Panc1 (cell line): ENCODE results near the gene PYGM. TPM values are rescaled to one million over a fixed set of nuclear protein-coding genes. Genes with fewer than 3 reads are reported as not detected.

Experiments
- ATAC-seq: fragments of 200-7000 bp; cut with Tn5 transposase; 2 replicates; pipeline ENCODE4 v1.9.1; 2020; ENCODE audit warnings: mild to moderate bottlenecking, moderate library complexity
- BruUV-seq: library from RNA; stranded (reverse); fragments of 400-500 nt; replicated peaks from 2 replicates; lab custom pipeline; 2021; lab: Mats Ljungman, UMichigan
- CTCF ChIA-PET: fragments of 300-600 bp; sonication (Branson Sonifier 250); formaldehyde crosslinking; loops from one replicate; lab custom pipeline; 2022; ENCODE audit warnings: antibody characterized with exemption; lab: Charles Lee
- POLR2A ChIA-PET: fragments of 300-600 bp; sonication (Branson Sonifier 250); formaldehyde crosslinking; loops from one replicate; lab custom pipeline; 2022; ENCODE audit warnings: antibody characterized with exemption; lab: Charles Lee
- DNase-seq: peaks from one replicate; pipeline ENCODE4 v3.0.0-alpha.2; 2010; ENCODE audit warnings: low read depth, low spot score
- H3K27ac ChIP-seq: 2 replicates; pipeline ENCODE4 v1.5.1; 2011; ENCODE audit warnings: mild to moderate bottlenecking, low read length, inconsistent platforms
- H3K27me3 ChIP-seq: fragments of 200-500 bp; sonication (Bioruptor generic); 2 replicates; pipeline ENCODE4 v1.6.0; 2014; ENCODE audit warnings: low read length, inconsistent platforms; ENCODE audit not compliant: control insufficient read depth, insufficient read depth
- H3K36me3 ChIP-seq: fragments of 200-500 bp; sonication (Bioruptor generic); 2 replicates; pipeline ENCODE4 v1.5.1; 2014; ENCODE audit warnings: inconsistent platforms, mild to moderate bottlenecking, low read length, moderate library complexity; ENCODE audit not compliant: control insufficient read depth, insufficient read depth
- H3K4me1 ChIP-seq: 2 replicates; pipeline ENCODE4 v1.5.1; 2011; ENCODE audit warnings: inconsistent platforms, mild to moderate bottlenecking, low read length, moderate library complexity; ENCODE audit not compliant: control insufficient read depth, insufficient read depth
- H3K4me3 ChIP-seq, 2 experiments: 2 replicates each; pipeline ENCODE4 v1.5.1; 2011 to 2012; ENCODE audit warnings: low read depth in 2 of 2, low read length in 2 of 2, mild to moderate bottlenecking in 2 of 2, inconsistent platforms in 1 of 2, moderate library complexity in 1 of 2
- H3K9me3 ChIP-seq: fragments of 200-500 bp; sonication (Bioruptor generic); 2 replicates; pipeline ENCODE4 v1.5.1; 2014; ENCODE audit warnings: low read depth, mild to moderate bottlenecking, inconsistent platforms, low read length, moderate library complexity; ENCODE audit not compliant: control insufficient read depth, insufficient read depth
- CTCF ChIP-seq: fragments of 450-650 bp; IDR thresholded peaks from 2 replicates; pipeline ENCODE4 v1.5.1; 2017; ENCODE audit warnings: mild to moderate bottlenecking
- POLR2AphosphoS5 ChIP-seq: IDR thresholded peaks from 2 replicates; pipeline ENCODE4 v1.6.1; 2012; ENCODE audit warnings: mild to moderate bottlenecking, low read depth, low read length, moderate library complexity
- SIN3A ChIP-seq: IDR thresholded peaks from 2 replicates; pipeline ENCODE4 v1.6.1; 2012; ENCODE audit warnings: low read depth, mild to moderate bottlenecking, low read length, moderate library complexity, borderline replicate concordance; ENCODE audit not compliant: insufficient read depth
- TCF7L2 ChIP-seq: IDR thresholded peaks from 2 replicates; pipeline ENCODE4 v1.6.1; 2011; ENCODE audit warnings: mild to moderate bottlenecking, low read depth, low read length, inconsistent platforms
- in situ Hi-C: cut with HindIII; loops from 2 replicates; pipeline ENCODE4 v1.10.0; 2016; ENCODE audit warnings: low sequenced_read_pairs, low pct_unique_long_range_greater_than_20kb
- intact Hi-C: fragments of 100-400 bp; cut with micrococcal nuclease; formaldehyde crosslinking; loops from one replicate; pipeline ENCODE4 v1.10.0; 2022; ENCODE audit not compliant: unreplicated experiment
- total RNA-seq: library from RNA; stranded (reverse); gene quantifications from one replicate; pipeline ENCODE4 v1.2.1, GENCODE V29; 2021; ENCODE audit not compliant: unreplicated experiment
- TF ChIP-seq, protein P1 (sequence below), 2 experiments: IDR thresholded peaks; 2 replicates each; pipeline ENCODE4 v1.6.1; 2011 to 2012; ENCODE audit warnings: low read depth in 2 of 2, control low read depth in 1 of 2, low read length in 1 of 2, mild to moderate bottlenecking in 1 of 2, moderate library complexity in 1 of 2; ENCODE audit not compliant: insufficient read depth in 1 of 2

PYGM gene
- total RNA-seq, 1 experiment from 2014 or later = 0.39 TPM

DNA sequence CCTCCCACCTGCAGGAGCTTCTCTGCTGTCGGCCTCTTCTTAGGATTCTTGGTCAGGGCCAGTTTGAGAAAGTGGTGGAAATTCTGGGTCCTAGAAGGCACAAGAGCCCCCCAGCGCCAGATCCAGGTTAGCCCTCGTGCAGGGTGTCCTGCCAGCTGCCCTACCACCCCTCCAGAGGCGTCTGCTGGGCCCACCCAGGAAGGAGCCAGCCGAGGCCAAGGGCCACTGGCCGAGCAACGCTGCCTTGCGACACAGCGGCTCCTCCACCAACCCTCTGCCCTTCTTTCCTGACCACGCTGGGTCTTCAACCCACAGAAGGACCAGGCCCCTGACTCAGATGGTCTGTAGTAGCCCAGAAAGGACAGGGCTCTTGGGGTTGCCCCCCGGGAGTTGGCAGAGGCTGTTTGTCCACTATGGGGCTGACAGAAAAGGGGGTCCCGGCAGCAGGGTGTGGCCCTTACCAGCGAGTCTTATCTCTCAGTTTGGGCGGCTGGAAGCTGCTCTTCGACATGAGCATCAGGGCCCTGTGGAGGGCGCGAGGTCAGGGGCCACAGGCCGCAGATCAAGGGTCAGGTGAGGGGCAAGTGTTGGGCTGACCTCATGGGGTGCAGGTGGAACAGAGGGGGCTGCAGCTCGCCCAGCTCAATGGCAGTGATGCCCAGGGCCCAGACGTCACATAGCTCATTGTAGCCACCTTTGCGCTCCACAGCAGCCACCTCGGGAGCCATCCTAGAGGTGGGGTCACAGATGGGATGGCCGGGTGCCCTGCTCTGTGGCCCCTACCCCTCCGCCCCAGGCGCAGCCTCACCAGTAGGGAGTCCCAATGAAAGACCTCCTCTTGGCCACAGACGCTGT is 40.8 kb upstream of the PYGM start:
- BruUV-seq = no TSS peak
- ATAC-seq (no peak), DNase-seq (no peak)
- ChIA-PET POLR2A (interaction anchor here (1.6 kb wide), 1 partner anchor 22 kb away, joined by 4 read pairs; the partner anchor contains the start of gene SF1), CTCF (interaction anchor here (0.6 kb wide), 1 partner anchor 1059 kb away, joined by 3 read pairs; no protein-coding TSS in a partner anchor)
- in situ Hi-C loops (no loop called here), intact Hi-C loops (no loop called here)
- no peaks in the 10 kb centered on the region for H3K9me3 ChIP-seq
- peaks cover 18% of the 10 kb centered on the region for H3K4me1 ChIP-seq
- TF ChIP-seq POLR2AphosphoS5 = no peak
- no peak for TF ChIP-seq SIN3A
- no peak for TF ChIP-seq TCF7L2
- TF ChIP-seq, protein P1, sequence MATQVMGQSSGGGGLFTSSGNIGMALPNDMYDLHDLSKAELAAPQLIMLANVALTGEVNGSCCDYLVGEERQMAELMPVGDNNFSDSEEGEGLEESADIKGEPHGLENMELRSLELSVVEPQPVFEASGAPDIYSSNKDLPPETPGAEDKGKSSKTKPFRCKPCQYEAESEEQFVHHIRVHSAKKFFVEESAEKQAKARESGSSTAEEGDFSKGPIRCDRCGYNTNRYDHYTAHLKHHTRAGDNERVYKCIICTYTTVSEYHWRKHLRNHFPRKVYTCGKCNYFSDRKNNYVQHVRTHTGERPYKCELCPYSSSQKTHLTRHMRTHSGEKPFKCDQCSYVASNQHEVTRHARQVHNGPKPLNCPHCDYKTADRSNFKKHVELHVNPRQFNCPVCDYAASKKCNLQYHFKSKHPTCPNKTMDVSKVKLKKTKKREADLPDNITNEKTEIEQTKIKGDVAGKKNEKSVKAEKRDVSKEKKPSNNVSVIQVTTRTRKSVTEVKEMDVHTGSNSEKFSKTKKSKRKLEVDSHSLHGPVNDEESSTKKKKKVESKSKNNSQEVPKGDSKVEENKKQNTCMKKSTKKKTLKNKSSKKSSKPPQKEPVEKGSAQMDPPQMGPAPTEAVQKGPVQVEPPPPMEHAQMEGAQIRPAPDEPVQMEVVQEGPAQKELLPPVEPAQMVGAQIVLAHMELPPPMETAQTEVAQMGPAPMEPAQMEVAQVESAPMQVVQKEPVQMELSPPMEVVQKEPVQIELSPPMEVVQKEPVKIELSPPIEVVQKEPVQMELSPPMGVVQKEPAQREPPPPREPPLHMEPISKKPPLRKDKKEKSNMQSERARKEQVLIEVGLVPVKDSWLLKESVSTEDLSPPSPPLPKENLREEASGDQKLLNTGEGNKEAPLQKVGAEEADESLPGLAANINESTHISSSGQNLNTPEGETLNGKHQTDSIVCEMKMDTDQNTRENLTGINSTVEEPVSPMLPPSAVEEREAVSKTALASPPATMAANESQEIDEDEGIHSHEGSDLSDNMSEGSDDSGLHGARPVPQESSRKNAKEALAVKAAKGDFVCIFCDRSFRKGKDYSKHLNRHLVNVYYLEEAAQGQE (IDR thresholded peaks at IDR 0.05; ENCODE audit: insufficient read depth in 1 of 2, low read depth in 2 of 2, low read length in 1 of 2) = no peak
- no peak for TF ChIP-seq CTCF
- no peaks in the 10 kb centered on the region for H3K27me3 ChIP-seq
- H3K36me3 ChIP-seq = no peaks in the 10 kb centered on the region; the same call in 1 of the 2 replicates
- H3K4me3 ChIP-seq = no peak overlapping the region
- no peak overlapping the region for H3K27ac ChIP-seq

DNA sequence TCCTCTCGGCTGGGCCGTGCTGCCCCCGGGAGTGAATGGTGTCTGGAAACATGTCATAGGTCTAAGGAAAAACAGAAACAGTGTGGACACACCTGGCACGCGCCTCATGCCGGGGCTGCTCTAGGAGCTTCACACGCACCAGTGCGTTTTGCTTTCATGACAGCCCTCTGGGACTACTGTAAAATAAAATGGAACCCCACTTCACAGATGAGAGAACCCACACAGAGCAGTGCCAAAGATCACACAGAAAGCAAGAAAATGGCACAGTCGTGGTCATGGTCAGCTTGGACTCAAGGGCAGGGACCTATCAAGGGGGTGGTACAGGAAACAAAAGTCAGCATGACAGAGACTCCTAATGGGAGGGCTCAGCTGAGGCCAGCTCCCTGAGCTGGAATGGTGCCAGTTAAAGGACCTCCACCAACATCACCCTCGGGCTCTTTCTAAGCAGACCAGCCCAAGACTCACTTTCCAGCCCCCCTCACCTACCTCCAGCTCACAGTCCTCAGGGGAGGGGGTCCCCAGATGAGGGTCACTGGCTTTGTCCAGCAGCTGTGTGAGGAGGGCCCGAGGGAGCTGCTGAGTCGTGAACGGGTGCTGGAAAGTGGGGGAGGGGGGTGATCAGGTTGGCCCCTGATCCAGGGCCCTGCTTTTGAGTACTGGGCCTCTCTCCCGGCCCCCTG is 40.0 kb upstream of the PYGM start:
- no peaks in the 10 kb centered on the region; the same call in 1 of the 2 replicates for H3K36me3 ChIP-seq
- no peak overlapping the region for H3K4me3 ChIP-seq
- intact Hi-C loops = no loop called here
- DNase-seq (no peak), ATAC-seq (no peak)
- H3K27me3 ChIP-seq = no peaks in the 10 kb centered on the region
- CTCF ChIA-PET = interaction anchor here (0.5 to 0.6 kb wide), 2 partner anchors 75 to 476 kb away, joined by 3 to 14 read pairs; no protein-coding TSS in a partner anchor
- H3K27ac ChIP-seq = no peak overlapping the region
- in situ Hi-C loops = no loop called here
- POLR2A ChIA-PET = interaction anchor here (1.6 kb wide), 1 partner anchor 21 kb away, joined by 4 read pairs; the partner anchor contains the start of gene SF1
- no TSS peak for BruUV-seq
- peaks cover 18% of the 10 kb centered on the region for H3K4me1 ChIP-seq
- H3K9me3 ChIP-seq = no peaks in the 10 kb centered on the region
- TF ChIP-seq, protein P1 (IDR thresholded peaks at IDR 0.05; ENCODE audit: insufficient read depth in 1 of 2, low read depth in 2 of 2, low read length in 1 of 2) = no peak
- TF ChIP-seq CTCF = no peak
- no peak for TF ChIP-seq TCF7L2
- no peak for TF ChIP-seq POLR2AphosphoS5
- no peak for TF ChIP-seq SIN3A
